Hepatocyte (in vitro differentiated cells): Measurements from ENCODE around the gene SLC17A9.

Experiments
- CTCF ChIP-seq: fragments of 200-600 bp; sonication (generic); IDR thresholded peaks from 2 replicates; pipeline ENCODE4 v1.5.1; 2016; ENCODE audit warnings: antibody characterized with exemption, mild to moderate bottlenecking; ENCODE audit not compliant: poor library complexity
- EZH2 ChIP-seq: fragments of 200-600 bp; sonication (generic); IDR thresholded peaks from 2 replicates; pipeline ENCODE4 v1.6.1; 2016; ENCODE audit warnings: antibody characterized with exemption, mild to moderate bottlenecking, borderline replicate concordance
- EZH2phosphoT487 ChIP-seq: fragments of 200-600 bp; sonication (generic); IDR thresholded peaks from one replicate; pipeline ENCODE4 v1.6.1; 2018; ENCODE audit warnings: antibody characterized with exemption, mild to moderate bottlenecking, low read depth, moderate library complexity; ENCODE audit not compliant: unreplicated experiment, severe bottlenecking

DNA sequence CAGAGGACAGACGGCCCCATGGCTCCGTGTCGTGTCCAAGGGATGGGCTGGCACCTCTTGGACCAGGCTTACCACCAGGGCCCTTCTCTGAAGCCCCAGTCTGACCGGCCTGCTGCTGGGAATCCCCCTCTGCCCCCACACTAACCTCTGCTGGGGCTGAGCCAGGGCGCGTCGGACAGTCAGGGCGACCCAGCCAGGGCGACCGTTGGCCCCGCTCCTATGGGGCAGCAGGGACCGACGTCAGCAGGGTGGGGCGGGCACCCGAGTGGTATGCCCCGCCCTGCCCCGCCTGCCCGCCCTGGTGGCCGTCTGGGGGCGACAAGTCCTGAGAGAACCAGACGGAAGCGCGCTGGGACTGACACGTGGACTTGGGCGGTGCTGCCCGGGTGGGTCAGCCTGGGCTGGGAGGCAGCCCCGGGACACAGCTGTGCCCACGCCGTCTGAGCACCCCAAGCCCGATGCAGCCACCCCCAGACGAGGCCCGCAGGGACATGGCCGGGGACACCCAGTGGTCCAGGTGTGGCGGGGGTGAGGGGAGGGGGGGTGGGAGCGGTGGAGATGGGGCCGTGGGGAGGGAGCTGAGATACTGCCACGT is at the start of gene SLC17A9:
- TF ChIP-seq EZH2phosphoT487: no peak
- TF ChIP-seq CTCF: no peak
- TF ChIP-seq EZH2: no peak
